Ovary (tissue), 10 donors: ENCODE data around the gene RBFOX2. TPM values are rescaled to one million over a fixed set of nuclear protein-coding genes. Genes with fewer than 3 reads are reported as not detected.
A peak's percentile ranks its signal among the peaks of the same experiment; 100 is the strongest.

Experiments
- DNase-seq, 5 donors: peaks; one replicate each; pipeline ENCODE4 v3.0.0-alpha.2; 2019 to 2020
- H3K27ac ChIP-seq, 2 donors: fragments of 200-600 bp; one replicate each; pipeline versions ENCODE4 v1.5.1 to v1.8.0; 2019 to 2022
- H3K27me3 ChIP-seq: fragments of 200-600 bp; one replicate; pipeline ENCODE4 v1.8.0; 2022
- H3K36me3 ChIP-seq: fragments of 200-600 bp; sonication (generic); one replicate; pipeline ENCODE4 v1.5.1; 2019
- H3K4me1 ChIP-seq: one replicate; pipeline ENCODE4 v1.8.1; 2013; ENCODE audit warnings: mild to moderate bottlenecking, moderate library complexity; ENCODE audit not compliant: insufficient read depth
- H3K4me3 ChIP-seq: fragments of 200-600 bp; sonication (generic); one replicate; pipeline ENCODE4 v1.5.1; 2017
- H3K9me3 ChIP-seq, 2 donors: fragments of 200-600 bp in 1 of 2; sonication (generic) in 1 of 2; one replicate each; pipeline versions ENCODE4 v1.5.1 to v1.8.1; 2013 to 2019; ENCODE audit warnings: mild to moderate bottlenecking in 1 of 2, moderate library complexity in 1 of 2
- EP300 ChIP-seq: sonication (generic); formaldehyde crosslinking; IDR thresholded peaks from one replicate; pipeline ENCODE4 v1.6.1; 2017; ENCODE audit warnings: antibody characterized with exemption
- POLR2A ChIP-seq: fragments of 450-650 bp; IDR thresholded peaks from one replicate; pipeline ENCODE4 v1.6.1; 2017; ENCODE audit warnings: antibody characterized with exemption, mild to moderate bottlenecking, moderate library complexity
- WGBS, 3 donors: extraction: QIAGEN DNeasy Blood & Tissue Kit in 1 of 3; methylation state at CpG; one replicate each; pipeline versions ENCODE4 v1.1.5 to v1.1.7; 2013 to 2017; 5-methylcytosine and 5-hydroxymethylcytosine counted together
- intact Hi-C, 4 donors: fragments of 100-400 bp; cut with DNase I; formaldehyde crosslinking; loops; one replicate each; pipeline versions ENCODE4 v1.11.0 to v1.15.1; 2022 to 2023
- long read RNA-seq, 3 donors: library from polyadenylated mRNA in 2 of 3; unstranded in 2 of 3; transcript quantifications; one replicate each; pipeline ENCODE4 v2.0.0 and lab custom pipeline, GENCODE V29; 2021 to 2026
- polyA plus RNA-seq, 2 donors: library from polyadenylated mRNA; stranded (reverse); fragments of 200-250 nt in 1 of 2; fragments of 350-450 nt in 1 of 2; fragmentation: Illumina TruSeq in 1 of 2; extraction: RNeasy Lipid Tissue Mini Kit (QIAGEN cat#74804) in 1 of 2; gene quantifications; one replicate each; pipeline ENCODE4 v1.2.3, GENCODE V29; 2013 to 2014
- total RNA-seq, 7 donors: library from RNA; depleted of rRNA in 2 of 7; stranded (reverse); fragments of >200 nt in 2 of 7; fragmentation: NEBNext Ultra II Directional in 3 of 7; extraction: Animal tissue kit (Norgen Biotek cat#: 25700) in 3 of 7; gene quantifications; one replicate each; pipeline versions ENCODE4 v1.1.0 to v1.2.4, GENCODE V29; 2016 to 2023
- TF ChIP-seq, protein P1 (sequence below), 3 donors: fragments of 450-650 bp in 2 of 3; fragments of 200-600 bp in 1 of 3; IDR thresholded peaks; one replicate each; pipeline versions ENCODE4 v1.5.1 to v1.8.0; 2016 to 2022; ENCODE audit warnings: antibody characterized with exemption in 3 of 3, mild to moderate bottlenecking in 1 of 3
- donor health status: DM: no; HTN: no; CAD: no; lungs with moderate emphysema.
- donor health status: DM: no; HTN: no; CAD: no.
- donor health status: Bipolar disorder and iron deficiency.
- donor health status: DM: yes; HTN: yes; CAD: no.
- donor health status: DM: no; HTN: no; CAD: no.
- donor health status: DM: yes; HTN: yes; CAD: no.

Gene RBFOX2, protein sequence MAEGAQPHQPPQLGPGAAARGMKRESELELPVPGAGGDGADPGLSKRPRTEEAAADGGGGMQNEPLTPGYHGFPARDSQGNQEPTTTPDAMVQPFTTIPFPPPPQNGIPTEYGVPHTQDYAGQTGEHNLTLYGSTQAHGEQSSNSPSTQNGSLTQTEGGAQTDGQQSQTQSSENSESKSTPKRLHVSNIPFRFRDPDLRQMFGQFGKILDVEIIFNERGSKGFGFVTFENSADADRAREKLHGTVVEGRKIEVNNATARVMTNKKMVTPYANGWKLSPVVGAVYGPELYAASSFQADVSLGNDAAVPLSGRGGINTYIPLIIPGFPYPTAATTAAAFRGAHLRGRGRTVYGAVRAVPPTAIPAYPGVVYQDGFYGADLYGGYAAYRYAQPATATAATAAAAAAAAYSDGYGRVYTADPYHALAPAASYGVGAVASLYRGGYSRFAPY
- total RNA-seq (100 to 1,000 TPM in 5 of 7 donors, 10 to 100 TPM in 2; 71.1 to 137 (median 128) TPM), polyA plus RNA-seq (100 to 1,000 TPM in 1 of 2 donors, 10 to 100 TPM in 1; 68.7 to 140 TPM)
- long read RNA-seq, donor 1, full-length matches to known transcripts = 92 of 337 reads
- long read RNA-seq, donor 1, partial matches to known transcripts = 9 of 337 reads
- long read RNA-seq, donor 1, other reads (novel, unspliced or antisense) = 236 of 337 reads
- long read RNA-seq, donor 2, full-length matches to known transcripts = 9 of 1,535 reads
- long read RNA-seq, donor 2, partial matches to known transcripts = 1,520 of 1,535 reads
- long read RNA-seq, donor 2, other reads (novel, unspliced or antisense) = 6 of 1,535 reads
- long read RNA-seq, donor 3, partial matches to known transcripts = 1 of 252 reads
- long read RNA-seq, donor 3, other reads (novel, unspliced or antisense) = 247 of 252 reads

DNA sequence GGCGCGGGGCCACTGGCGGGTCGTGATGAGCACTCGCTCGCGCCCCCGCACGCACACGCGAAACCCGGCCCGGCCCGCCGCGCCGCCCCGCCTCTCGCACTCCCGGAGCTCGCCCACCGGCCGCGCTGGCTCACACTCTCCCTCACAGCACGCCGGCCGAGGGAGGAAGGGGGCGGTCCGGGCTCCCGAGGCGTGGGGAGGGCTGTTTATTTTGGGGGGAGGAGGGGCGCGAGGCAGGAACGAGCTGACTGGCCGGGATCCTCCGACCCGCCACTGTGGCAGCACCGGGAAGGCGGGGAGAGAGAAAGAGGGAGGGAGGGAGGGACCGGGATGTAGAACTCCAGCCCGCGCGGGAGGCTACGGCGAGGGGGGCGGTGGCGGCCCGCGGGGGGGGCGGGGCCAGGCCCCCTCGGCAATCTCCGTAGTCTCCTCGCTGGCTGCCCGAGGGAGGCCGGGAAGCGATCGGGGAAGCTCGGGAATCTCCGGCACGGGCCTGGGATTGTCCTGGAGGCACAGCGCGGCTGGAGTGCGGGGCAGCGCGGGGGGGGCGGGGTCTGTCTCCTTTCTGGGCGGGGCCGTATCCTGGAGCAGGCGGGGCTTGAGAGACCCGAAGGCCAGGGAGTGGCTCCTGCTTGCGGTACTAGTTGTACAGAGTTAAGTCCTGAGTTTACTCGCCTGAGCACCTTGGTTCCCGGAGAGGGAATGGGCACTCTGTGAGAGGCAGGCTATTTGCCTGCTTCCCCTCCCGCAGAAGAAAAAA is at the start of gene RBFOX2:
Gene RBFOX2 (minus strand): TSS at position 179 of the 760 bp plus-strand sequence. CDS start 399 bp downstream, outside the sequence.
- 1% methylated on average over 27 to 74 of the region's 74 CpGs for WGBS, 3 donors
- intact Hi-C loops = loop anchor here in 3 of 4 donors (1.0 to 10.0 kb wide), 3 partner anchors 38 to 64 kb away; no protein-coding TSS in a partner anchor
- H3K27me3 ChIP-seq = no peaks in the 10 kb centered on the region

DNA sequence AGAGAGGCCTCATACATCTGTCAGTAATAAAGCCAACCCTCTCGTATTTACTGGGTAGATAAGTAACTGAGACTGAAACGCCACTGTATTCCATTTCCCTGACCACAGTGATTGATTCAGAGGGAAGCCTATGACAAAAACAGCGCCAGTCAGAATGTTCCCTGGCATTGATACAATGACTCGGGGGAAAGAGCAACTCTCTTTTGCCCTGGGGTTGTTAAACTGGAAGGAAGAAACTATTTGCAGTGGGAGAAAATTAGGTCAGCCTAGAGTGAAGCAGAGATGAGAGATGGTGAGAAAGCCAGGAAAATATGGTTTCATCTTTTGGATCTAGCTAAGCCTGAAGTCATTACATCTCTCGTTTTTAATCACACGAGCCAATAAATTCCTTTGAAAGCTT is 48.6 kb upstream of the RBFOX2 start:
- intact Hi-C loops = loop anchor here in 1 of 4 donors (2.0 kb wide), 1 partner anchor 38 kb away; no protein-coding TSS in a partner anchor
- H3K27me3 ChIP-seq = no peaks in the 10 kb centered on the region
- 50 to 78% (median 69%) methylated on average over 6 of the region's 6 CpGs for WGBS, 3 donors
- no peak for DNase-seq
- no peaks in the 10 kb centered on the region for H3K4me1 ChIP-seq
- H3K4me3 ChIP-seq = no peak overlapping the region
- H3K27ac ChIP-seq = no peak overlapping the region
- TF ChIP-seq, protein P1, sequence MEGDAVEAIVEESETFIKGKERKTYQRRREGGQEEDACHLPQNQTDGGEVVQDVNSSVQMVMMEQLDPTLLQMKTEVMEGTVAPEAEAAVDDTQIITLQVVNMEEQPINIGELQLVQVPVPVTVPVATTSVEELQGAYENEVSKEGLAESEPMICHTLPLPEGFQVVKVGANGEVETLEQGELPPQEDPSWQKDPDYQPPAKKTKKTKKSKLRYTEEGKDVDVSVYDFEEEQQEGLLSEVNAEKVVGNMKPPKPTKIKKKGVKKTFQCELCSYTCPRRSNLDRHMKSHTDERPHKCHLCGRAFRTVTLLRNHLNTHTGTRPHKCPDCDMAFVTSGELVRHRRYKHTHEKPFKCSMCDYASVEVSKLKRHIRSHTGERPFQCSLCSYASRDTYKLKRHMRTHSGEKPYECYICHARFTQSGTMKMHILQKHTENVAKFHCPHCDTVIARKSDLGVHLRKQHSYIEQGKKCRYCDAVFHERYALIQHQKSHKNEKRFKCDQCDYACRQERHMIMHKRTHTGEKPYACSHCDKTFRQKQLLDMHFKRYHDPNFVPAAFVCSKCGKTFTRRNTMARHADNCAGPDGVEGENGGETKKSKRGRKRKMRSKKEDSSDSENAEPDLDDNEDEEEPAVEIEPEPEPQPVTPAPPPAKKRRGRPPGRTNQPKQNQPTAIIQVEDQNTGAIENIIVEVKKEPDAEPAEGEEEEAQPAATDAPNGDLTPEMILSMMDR (IDR thresholded peaks at IDR 0.05) = no peak
- TF ChIP-seq POLR2A (no peak), EP300 (no peak)
- H3K36me3 ChIP-seq = no peaks in the 10 kb centered on the region
- no peaks in the 10 kb centered on the region for H3K9me3 ChIP-seq

More for the DNA sequence above, at the start of gene RBFOX2:
- peaks cover 8% of the 10 kb centered on the region for H3K4me1 ChIP-seq
- H3K4me3 ChIP-seq = peak within 1 kb of the TSS; percentile 66
- H3K36me3 ChIP-seq = no peaks in the 10 kb centered on the region
- DNase-seq = peak; percentile 98 to 99 (median 99)
- TF ChIP-seq, protein P1 (IDR thresholded peaks at IDR 0.05) = no peak
- TF ChIP-seq POLR2A = peak; percentile 54
- peak within 1 kb of the TSS; percentile 84 to 93 for H3K27ac ChIP-seq
- H3K9me3 ChIP-seq = no peaks in the 10 kb centered on the region

DNA sequence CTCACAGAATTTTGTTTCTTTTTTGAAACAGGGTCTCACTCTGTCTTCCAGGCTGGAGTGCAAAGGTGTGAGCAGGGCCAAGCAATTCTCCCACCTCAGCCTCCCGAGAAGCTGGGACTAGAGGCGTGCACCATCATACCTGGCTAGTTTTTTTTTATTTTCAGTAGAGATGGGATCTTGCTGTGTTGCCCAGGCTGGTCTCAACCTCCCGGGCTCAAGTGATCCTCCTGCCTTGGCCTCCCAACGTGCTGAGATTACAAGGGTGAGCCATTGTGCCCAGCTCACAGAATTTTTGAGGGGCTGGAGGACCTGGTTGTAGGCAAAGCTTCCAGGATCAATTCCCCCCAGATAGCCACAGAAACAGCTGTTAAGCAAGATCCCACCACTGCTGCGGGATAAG is 47.1 kb upstream of the RBFOX2 start:
- intact Hi-C loops = loop anchor here in 1 of 4 donors (2.0 kb wide), 1 partner anchor 39 kb away; no protein-coding TSS in a partner anchor
- H3K9me3 ChIP-seq = no peaks in the 10 kb centered on the region
- no peaks in the 10 kb centered on the region for H3K36me3 ChIP-seq
- H3K4me1 ChIP-seq = no peaks in the 10 kb centered on the region
- 90 to 96% (median 92%) methylated on average over 5 of the region's 5 CpGs for WGBS, 3 donors
- H3K27me3 ChIP-seq = no peaks in the 10 kb centered on the region
- H3K4me3 ChIP-seq = no peak overlapping the region
- H3K27ac ChIP-seq = no peak overlapping the region
- no peak for TF ChIP-seq POLR2A
- TF ChIP-seq, protein P1 (IDR thresholded peaks at IDR 0.05) = no peak
- TF ChIP-seq EP300 = no peak
- DNase-seq = no peak

DNA sequence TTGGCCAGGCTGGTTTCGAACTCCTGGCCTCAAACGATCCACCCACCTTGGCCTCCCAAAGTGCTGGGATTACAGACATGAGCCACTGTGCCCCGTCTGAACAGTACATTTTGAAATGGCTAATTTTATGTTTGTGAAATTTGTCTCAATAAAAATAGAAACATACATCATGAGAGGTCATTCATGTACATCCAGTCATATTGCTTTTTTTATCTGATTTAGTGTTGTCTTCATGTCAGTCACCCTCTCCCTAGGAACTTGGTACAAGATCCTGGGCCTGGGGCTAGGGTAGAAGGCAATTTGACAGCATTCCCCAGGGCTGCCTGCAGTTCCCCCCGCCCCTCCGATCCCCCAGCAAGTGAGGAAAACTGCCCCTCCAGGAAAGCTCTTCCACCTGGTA is 46.6 kb upstream of the RBFOX2 start:
- DNase-seq = no peak
- no peak overlapping the region for H3K4me3 ChIP-seq
- H3K4me1 ChIP-seq = no peaks in the 10 kb centered on the region
- no peaks in the 10 kb centered on the region for H3K36me3 ChIP-seq
- TF ChIP-seq, protein P1 (IDR thresholded peaks at IDR 0.05) = no peak
- no peak for TF ChIP-seq EP300
- no peak for TF ChIP-seq POLR2A
- intact Hi-C loops = no loop called here
- WGBS, 3 donors = 84 to 94% (median 93%) methylated on average over 5 of the region's 5 CpGs
- no peaks in the 10 kb centered on the region for H3K9me3 ChIP-seq
- no peaks in the 10 kb centered on the region for H3K27me3 ChIP-seq
- H3K27ac ChIP-seq = no peak overlapping the region
